Fibroblast of skin of left quadriceps (primary cell): ENCODE data around the gene RBMX2.
"Not testable (repeated sequence)": the region's sequence is repeated elsewhere in the genome, so short reads cannot be mapped to it uniquely, and the experiment has no call there.

Experiments
- DNase-seq, 2 experiments: peaks; one replicate each; pipeline ENCODE4 v3.0.0-alpha.2; 2013; ENCODE audit warnings: low read depth in 2 of 2

Gene RBMX2, protein sequence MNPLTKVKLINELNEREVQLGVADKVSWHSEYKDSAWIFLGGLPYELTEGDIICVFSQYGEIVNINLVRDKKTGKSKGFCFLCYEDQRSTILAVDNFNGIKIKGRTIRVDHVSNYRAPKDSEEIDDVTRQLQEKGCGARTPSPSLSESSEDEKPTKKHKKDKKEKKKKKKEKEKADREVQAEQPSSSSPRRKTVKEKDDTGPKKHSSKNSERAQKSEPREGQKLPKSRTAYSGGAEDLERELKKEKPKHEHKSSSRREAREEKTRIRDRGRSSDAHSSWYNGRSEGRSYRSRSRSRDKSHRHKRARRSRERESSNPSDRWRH

DNA sequence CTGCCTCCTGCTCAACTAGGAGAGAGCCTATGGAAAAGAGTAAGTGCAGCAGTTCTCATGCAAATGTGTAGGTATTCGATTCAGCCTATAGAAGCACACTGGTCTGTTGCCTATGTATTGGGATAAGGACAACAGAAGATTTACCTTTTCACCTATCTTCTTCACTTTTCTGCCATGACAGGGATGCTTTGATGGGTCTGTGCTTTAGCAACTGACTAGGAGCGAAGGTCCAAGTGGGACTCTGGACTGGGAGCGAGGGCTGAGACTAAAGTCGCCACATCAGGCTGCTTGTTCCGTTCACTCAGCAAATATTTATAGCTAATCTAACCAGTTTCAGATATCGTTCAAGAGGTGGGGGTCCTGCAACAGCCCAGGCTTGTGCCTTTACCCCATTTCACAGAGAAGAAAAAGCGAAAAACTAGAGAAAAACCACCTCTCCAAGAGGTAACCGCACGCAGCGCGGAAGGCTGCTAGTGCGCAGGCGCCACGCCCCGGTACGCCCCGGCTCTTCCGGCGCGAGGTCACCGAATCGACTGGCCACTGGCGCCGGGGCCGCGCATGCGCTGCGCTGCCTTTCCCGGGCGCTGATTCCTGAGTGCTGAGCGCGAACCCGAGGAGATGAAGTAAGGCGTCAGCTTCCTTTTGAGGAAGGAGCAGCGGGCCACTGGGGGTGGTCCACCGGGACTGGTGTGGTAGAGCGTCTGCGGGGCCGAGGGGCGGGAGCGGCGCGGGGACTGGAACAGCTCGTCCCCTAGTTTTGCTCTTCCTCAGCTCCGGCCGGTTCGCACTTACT lies at the start of gene RBMX2:
Gene RBMX2, plus strand, starts transcription at position 573 of the 793 bp plus-strand sequence. Its CDS starts 46 bp downstream, at position 619.
- peak; percentile 37 to 44 for DNase-seq

DNA sequence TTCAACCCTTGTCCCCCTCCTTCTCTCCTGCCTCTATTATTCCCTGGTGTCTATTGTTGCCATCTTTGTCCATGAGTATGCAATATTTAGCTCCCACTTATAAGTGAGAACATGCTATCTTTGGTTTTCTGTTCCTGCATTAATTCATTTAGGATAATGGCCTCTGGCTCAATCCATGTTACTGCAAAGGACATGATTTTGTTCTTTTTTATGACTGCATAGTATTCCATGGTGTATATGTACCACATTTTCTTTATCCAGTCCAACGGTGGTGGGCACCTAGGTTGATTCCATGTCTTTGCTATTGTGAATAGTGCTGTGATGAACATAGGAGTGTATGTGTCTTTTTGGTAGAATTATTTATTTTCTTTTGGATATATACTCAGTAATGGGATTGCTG lies 49.7 kb upstream of the RBMX2 start:
- DNase-seq, result not testable (repeated sequence)

DNA sequence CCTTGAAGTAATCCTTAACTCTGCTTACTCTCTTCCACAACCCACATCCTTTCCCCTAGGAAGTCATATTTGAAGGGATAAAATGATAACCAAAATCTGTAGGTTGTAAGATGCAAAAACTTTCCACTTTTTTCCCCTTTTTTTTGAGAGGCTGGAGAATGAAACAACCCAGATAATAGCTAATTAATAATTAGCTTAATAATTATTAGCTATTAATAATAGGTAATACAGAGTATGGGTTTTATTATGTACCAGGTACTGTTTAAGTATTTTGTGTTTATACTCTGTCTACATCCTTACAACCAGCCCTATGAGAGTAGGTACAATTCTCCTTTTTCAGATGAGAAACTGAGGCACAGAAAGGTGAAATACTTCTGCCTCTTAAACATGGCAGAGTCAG lies 25.7 kb upstream of the RBMX2 start:
- DNase-seq, result no peak

DNA sequence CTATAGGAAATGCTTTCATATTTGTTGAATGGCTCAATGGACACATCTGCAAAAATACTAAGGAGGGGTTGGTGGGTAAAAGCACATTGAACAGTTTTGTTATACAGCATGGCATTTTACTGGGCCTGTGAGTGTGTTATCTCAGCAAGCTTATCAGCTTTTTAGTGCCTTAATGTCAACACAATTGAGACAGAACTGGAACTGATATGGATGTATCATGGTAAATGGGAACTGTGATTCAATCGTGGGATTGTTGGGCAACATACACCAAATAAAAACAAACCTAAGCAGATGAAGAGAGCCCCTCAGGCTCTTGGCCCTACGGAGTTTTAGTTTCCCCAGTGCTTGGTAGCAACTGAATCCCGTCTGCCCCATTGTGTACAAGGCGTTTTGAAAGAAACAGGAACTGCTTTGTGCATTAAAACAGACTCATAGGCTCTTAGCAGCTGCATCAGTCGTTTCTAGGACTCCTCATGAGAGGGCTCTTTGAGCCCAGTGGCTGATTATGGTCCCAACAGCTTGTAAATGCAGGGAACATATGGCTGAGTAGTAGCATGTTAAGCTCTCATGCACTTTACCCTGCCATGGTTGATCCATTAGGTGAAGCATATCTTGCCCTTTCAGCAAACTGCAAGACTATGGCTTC lies 23.6 kb upstream of the RBMX2 start:
- no peak for DNase-seq

DNA sequence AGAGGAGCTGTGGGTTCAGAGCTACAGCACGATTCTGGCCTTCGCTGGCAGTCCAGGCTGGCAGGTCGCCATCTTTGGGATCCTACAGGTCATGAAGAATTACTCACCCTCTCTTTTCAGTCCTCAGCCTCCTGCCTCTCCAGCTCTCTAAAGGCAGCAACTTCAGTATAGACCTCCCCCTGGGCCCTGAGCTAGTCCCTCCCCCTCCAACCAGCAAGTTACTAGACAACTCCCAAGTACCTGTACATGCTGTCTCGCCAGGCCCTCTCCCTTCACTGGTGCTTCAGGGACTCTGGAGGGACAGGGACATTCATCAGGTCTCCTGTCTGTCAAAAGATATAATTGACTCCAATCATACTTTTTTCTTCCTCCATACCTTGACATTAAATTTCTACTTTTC lies 16.3 kb upstream of the RBMX2 start, which contains the start of gene GPR119:
Gene GPR119, minus strand, starts transcription at position 155 of the 400 bp plus-strand sequence. CDS start 227 bp downstream, outside the sequence.
- DNase-seq, result no peak

DNA sequence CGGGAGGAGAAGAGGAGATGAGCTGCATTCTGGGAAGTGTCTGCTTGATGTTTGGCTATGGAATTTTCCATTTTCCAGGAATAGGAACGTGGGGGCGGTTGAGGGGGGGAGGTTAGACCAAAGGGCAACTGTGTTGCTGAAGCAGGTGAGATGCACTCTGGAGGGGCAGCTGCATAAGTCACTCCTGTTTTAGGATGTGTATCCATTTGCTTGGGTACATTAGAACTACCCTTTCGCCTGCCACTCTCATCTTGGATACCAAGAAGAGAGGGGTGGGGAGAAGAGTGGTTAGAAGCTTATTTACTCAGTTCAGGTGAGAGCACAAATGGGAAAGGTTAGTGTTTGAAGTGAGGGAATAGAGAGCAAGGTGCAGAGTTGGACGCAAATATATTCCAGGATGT lies 15.4 kb upstream of the RBMX2 start:
- DNase-seq, result no peak

DNA sequence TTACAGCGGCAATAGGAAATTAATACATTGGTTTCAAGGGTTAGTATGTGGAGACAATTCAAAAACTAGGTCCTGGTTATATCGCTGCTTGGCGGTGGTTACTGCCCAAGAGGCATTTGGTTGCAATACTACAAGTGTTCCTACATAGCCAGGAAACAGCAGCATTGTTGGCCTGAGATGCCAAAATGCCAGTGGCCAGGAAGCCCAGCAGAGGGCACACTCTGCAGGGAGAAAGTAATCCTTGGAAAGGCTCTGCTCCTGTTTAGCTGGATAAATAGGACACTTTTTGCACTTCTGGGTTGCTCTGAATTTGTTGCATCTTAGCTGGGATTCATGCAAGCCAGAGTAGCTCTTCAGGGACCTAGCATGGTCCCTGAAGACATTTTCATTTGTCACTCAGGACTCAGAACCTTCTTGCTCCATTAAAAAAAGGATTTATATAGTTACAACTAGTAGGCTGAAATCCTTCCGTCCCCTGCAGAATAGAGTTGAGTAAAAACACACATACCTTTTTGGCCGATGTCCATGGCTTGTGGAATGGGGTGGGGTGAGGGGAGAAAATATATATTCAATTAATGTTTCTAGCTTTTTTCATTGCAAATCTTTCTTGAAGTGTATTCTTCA lies 8.2 kb upstream of the RBMX2 start:
- peak; percentile 8 to 12 for DNase-seq

DNA sequence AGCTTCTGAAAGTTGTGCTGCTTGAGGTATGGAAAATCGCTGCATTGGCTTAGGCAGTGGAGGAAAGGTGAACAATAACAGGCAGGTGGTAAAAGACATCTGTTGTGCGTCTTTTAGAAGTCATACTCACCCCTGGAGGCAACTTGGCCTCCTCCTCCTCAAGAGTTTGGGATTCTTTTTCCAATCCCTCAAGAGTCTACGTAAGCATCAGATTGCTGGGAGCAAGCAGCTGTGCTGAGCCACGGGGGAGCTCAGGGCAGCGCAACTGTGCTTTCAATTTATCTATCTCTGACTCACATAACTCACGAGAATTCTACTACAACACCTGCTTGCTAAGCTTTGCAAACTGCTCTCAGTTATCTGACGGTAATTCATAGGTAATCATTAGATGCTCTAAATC lies 6.4 kb upstream of the RBMX2 start:
- DNase-seq, result no peak

DNA sequence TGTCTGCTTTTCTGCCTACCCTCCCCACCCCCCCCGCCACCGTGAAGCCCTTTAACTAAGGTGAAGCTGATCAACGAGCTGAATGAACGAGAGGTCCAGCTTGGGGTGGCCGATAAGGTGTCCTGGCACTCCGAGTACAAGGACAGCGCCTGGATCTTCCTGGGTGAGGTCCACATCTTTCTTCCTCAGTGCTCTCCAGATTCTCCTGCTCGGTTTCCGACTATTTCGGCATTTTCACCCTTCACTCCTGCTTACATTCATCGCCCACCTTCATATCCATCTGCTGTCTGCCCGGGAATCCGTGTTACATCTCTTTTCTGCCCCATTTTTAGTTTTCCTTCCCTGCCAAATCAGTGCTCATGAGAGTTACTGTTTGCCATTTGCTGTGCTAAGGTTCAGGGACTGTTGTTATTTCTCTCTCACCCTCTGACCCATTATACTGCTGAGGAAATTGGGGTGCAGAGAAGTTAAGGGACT lies 459 bp downstream of the RBMX2 start:
- DNase-seq, result no peak

DNA sequence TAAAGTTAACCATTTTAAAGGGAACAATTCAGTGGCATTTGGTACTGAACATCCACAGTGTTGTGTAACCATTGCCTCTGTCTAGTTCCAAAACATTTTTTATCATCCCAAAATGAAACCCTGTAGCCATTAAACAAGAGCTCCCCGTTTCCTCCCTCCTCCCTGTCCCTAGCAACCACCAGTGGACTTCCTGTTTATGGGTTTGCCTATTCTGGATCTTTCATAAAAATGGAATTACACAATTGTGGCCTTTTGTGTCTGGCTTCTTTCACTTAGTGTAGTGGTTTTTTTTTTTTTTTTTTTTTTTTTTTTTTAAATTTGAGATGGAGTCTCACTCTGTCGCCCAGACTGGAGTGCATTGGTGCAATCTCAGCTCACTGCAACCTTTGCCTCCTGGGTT lies 11.6 kb downstream of the RBMX2 start:
- no peak for DNase-seq

DNA sequence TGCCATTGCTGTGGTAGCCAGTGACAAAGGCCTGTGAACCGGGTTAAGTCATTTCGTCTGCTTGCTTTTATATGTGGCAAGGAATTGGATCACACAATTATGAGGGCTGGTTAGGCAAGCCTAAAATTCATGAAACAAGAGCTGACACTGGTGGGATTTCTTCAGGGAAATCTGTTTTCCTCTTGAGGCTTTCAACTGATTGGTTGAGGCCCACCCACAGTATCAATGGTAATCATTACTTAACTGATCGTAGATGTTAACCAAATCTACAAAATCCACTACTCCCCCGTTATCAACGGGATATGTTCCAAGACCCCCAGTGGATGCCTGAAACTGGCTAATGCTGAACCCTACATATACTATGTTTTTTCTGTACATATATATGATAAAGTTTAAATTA lies 13.0 kb downstream of the RBMX2 start:
- DNase-seq, result no peak

DNA sequence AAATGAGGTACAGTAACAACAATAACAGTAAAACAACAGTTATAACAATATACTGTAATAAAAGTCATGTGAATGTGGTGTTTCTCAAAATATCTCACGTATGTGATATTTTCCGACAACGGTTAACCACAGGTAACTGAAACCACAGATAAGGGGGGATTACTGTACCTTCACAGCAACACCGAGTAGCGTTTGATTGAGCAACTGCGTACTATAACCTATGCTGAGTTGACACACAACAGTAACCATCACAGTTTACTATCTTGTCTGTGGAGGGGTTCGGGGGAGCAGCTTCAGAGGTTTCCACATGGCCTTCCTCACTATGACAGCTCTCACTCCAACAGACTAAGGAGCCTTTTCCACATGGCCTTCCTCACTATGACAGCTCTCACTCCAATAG lies 13.4 kb downstream of the RBMX2 start:
- DNase-seq, result no peak

DNA sequence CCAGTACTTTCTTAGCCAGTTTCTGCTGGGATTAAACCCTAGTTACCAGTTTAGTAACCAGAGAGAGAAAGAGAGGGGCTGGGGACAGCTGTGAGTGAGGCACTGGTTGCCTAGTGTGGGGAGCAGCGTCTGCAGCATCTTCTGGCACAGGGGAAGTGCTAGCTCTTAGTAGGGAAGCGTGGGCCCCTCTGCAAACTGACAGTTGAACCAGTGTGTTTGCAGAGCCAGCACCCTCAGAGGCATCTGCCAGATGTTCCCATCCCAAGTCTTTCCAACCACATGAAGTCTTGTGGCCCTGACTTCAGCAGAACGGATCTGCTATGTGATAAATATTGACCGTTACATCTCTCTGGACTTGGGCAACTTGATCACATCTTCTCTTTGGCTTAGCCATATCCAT lies 15.0 kb downstream of the RBMX2 start:
- no peak for DNase-seq

DNA sequence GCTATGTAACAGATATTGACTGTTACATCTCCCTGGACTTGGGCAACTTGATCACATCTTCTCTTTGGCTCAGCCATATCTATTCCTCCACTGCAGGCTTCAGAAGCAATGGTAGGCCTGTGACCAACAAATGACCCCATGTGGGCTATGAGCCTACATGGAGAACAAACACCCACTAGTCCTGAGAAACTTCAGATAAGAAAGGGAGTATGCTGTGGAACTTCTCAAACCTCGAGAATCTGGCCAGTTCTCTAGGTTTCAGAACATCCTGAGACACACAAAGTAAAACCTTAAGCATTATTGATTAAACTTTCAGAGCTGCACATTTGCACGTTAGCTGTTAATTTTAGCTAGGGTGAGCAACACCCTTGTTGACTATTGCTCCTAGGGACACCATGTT lies 16.3 kb downstream of the RBMX2 start:
- DNase-seq, result no peak

DNA sequence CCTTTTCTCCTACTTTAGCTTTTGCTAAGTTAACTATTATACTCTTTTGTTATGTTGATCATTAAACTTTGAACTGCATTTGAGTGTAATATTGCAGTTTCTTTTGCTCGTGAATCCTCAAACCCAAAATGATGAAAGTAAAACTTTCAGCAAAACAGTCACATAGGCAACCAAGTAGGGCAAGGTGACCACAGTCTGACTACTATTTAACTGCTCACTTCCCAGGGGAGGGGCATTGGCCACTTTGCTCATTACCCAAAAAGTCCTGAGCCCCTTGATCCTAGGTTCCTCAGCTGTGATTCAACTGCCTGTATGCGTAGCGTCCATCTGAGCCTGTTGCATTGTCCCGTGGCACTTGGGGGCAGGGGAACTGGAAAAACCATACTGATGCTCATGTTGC lies 17.0 kb downstream of the RBMX2 start:
- DNase-seq, result no peak

DNA sequence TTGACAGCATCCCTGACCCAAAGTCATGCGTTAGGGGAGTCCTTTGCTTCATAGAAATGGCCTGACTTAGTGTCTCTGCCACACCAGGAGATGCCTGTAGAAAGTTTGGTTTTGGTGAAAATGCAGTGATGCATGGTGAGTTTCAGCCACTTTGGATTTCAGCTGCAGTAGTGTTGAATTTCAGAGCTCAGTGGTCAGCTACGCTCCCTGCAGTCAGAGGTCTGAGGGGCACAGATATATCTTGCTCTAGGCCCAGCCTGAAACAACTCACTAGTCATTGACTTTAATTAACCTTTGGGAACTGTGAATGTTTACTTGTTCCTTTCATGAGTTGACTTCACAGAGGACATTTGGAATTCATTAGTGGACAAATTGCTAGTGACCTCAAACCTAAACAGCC lies 17.5 kb downstream of the RBMX2 start:
- DNase-seq, result no peak

DNA sequence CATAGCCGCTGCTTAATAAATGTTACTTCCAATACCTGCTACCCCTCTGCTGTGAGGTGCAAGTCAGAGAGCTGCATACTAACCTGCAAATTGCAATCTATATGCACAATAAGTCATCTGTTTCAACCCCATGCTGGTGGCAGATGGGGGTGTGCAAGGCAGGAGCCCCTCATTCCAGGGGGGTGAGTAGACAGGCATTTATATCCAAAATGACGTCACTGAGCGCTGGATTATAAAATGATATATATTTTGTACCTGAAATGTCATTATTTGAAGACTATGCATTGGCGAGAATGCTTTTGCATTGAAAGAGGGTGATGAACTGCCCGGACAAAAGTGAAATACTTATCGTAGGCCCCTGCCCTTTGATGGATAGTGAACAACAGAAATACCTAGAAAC lies 24.7 kb downstream of the RBMX2 start:
- no peak for DNase-seq

DNA sequence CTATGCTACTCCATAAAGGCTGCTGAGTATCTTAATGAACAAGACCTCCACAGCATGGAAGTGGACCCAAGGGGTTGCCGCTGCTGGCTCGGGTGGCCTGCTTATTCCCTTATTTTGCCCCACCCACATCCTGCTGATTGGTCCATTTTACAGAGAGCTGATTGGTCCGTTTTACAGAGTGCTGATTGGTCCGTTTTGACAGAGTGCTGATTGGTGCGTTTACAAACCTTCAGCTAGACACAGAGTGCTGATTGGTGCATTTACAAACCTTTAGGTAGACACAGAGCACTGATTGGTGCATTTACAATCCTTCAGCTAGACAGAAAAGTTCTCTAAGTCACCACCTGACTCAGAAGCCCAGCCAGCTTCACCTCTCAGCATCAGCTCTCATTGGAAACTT lies 27.4 kb downstream of the RBMX2 start:
- not testable (repeated sequence) for DNase-seq

DNA sequence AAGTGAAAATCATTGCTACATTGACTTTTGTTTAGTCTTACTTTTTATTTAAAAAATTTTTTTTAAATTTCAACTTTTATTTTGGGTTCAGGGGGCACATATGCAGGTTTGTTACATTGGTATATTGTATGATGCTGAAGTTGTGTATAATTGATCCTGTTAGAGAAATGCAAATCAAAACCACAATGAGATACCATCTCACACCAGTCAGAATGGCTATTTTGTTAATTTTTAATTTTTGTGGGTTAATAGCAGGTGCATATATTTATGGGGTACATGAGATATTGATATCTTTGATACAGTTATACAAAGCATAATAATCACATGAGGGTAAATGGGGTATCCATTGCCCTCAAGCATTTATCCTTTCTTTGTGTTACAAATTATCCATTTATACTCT lies 34.1 kb downstream of the RBMX2 start:
- DNase-seq, result no peak

DNA sequence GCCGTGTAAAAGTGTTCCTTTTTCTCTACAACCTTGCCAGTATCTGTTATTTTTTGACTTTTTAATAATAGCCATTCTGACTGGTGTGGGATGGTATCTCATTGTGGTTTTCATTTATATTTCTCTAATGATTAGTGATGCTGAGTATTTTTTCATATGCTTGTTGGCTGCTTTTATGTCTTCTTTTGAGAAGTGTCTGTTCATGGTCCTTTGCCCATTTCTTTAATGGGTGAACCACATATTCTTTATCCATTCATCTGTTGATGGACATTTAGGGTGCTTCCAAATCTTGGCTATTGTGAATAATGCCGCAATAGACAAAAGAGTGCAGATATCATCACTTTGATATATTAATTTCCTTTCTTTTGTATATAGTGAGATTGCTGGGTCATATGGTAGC lies 36.2 kb downstream of the RBMX2 start:
- not testable (repeated sequence) for DNase-seq

DNA sequence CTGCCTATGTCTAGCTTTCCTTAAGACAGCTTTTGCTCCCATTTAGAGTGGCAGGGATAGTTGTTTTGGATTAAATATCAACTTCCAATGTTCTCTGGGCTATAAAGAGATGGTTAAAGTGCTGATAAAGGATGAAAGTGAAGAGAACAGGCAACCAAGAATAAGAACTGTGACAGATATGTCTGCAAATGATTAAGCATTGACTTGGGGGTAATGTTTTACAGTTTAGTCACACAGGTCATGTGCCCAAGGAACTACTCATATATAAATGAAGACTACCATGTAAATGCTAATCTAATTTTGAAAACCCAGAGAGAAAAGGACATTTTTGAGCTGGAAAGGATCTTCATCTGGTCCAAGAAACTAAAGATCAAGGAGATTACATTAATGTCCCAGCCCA lies 42.1 kb downstream of the RBMX2 start:
- DNase-seq, result no peak
